ENCODE measurements around the gene TMEM156. TPM values are rescaled to one million over a fixed set of nuclear protein-coding genes. Genes with fewer than 3 reads are reported as not detected.
A peak's percentile ranks its signal among the peaks of the same experiment; 100 is the strongest.

Gene TMEM156
- polyA plus RNA-seq, 1 donor from 2014 or later: not detected

DNA sequence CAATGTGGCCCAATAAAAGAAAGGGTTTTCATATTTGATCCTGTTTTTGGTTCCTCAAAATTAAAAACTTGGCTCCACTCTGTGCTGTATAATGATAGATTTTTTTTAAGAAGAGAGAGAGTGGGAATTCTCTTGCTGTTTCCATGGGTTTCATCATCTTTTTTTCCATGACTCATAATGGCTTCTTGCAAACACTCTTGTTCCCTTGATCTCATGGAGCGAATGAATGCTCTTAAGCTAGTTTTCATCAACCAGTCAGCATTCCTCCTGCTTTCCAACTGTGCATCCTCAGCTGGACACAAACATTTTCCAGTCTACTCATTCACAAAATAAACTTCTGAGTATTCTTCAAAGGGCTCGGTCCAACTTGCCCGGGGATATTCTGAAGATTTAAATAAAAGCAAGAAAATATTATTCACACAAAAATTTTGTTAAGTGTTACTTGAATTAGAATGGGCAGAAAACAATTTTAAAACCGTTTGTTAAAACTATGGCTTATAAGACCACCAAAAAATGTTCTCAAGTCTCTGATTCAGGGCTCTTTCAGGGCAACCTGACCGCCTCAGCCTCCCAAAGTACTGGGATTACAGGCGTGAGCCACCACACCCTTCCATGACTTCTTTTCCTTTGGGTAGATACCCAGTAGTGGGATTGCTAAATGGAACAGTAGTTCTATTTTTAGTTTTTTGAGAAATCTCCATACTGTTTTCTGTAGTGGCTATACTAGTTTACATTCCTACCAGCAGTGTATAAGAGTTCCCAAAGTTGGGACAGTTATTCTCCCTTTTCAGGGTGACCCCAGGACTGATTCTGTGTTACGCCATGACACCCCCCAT is 64.7 kb downstream of the TMEM156 start:
- no peaks in the 10 kb centered on the region for H3K36me3 ChIP-seq (ENCODE audit: insufficient read depth, low read length)
- no peak overlapping the region for H2AFZ ChIP-seq (ENCODE audit: low read depth, low read length)
- no peaks in the 10 kb centered on the region for H3K9me3 ChIP-seq (ENCODE audit: low read length)
- H4K20me1 ChIP-seq (ENCODE audit: insufficient read depth): no peaks in the 10 kb centered on the region
- no peak overlapping the region for H3K27ac ChIP-seq (ENCODE audit: low read length)
- no peak overlapping the region for H3K9ac ChIP-seq (ENCODE audit: low read length)
- H3K9me2 ChIP-seq (ENCODE audit: insufficient read depth, low read length): no peaks in the 10 kb centered on the region
- no peaks in the 10 kb centered on the region for H3K79me2 ChIP-seq (replicated peaks; ENCODE audit: insufficient read depth, low read length)
- TF ChIP-seq, protein P1, sequence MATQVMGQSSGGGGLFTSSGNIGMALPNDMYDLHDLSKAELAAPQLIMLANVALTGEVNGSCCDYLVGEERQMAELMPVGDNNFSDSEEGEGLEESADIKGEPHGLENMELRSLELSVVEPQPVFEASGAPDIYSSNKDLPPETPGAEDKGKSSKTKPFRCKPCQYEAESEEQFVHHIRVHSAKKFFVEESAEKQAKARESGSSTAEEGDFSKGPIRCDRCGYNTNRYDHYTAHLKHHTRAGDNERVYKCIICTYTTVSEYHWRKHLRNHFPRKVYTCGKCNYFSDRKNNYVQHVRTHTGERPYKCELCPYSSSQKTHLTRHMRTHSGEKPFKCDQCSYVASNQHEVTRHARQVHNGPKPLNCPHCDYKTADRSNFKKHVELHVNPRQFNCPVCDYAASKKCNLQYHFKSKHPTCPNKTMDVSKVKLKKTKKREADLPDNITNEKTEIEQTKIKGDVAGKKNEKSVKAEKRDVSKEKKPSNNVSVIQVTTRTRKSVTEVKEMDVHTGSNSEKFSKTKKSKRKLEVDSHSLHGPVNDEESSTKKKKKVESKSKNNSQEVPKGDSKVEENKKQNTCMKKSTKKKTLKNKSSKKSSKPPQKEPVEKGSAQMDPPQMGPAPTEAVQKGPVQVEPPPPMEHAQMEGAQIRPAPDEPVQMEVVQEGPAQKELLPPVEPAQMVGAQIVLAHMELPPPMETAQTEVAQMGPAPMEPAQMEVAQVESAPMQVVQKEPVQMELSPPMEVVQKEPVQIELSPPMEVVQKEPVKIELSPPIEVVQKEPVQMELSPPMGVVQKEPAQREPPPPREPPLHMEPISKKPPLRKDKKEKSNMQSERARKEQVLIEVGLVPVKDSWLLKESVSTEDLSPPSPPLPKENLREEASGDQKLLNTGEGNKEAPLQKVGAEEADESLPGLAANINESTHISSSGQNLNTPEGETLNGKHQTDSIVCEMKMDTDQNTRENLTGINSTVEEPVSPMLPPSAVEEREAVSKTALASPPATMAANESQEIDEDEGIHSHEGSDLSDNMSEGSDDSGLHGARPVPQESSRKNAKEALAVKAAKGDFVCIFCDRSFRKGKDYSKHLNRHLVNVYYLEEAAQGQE (IDR thresholded peaks at IDR 0.05; ENCODE audit: borderline replicate concordance): peak; percentile 23
- TF ChIP-seq POLR2AphosphoS5 (IDR thresholded peaks at IDR 0.05): no peak
- TF ChIP-seq, protein P2, sequence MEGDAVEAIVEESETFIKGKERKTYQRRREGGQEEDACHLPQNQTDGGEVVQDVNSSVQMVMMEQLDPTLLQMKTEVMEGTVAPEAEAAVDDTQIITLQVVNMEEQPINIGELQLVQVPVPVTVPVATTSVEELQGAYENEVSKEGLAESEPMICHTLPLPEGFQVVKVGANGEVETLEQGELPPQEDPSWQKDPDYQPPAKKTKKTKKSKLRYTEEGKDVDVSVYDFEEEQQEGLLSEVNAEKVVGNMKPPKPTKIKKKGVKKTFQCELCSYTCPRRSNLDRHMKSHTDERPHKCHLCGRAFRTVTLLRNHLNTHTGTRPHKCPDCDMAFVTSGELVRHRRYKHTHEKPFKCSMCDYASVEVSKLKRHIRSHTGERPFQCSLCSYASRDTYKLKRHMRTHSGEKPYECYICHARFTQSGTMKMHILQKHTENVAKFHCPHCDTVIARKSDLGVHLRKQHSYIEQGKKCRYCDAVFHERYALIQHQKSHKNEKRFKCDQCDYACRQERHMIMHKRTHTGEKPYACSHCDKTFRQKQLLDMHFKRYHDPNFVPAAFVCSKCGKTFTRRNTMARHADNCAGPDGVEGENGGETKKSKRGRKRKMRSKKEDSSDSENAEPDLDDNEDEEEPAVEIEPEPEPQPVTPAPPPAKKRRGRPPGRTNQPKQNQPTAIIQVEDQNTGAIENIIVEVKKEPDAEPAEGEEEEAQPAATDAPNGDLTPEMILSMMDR (IDR thresholded peaks at IDR 0.05; ENCODE audit: poor library complexity, severe bottlenecking): no peak
- no peaks in the 10 kb centered on the region for H3F3A ChIP-seq (ENCODE audit: insufficient read depth, low read length, poor library complexity, severe bottlenecking)
- no peak overlapping the region for H3K4me3 ChIP-seq (ENCODE audit: low read length)
- H3K27me3 ChIP-seq (ENCODE audit: insufficient read depth, low read depth, low read length): no peaks in the 10 kb centered on the region
- no peak overlapping the region for H3K4me2 ChIP-seq (ENCODE audit: low read length)

DNA sequence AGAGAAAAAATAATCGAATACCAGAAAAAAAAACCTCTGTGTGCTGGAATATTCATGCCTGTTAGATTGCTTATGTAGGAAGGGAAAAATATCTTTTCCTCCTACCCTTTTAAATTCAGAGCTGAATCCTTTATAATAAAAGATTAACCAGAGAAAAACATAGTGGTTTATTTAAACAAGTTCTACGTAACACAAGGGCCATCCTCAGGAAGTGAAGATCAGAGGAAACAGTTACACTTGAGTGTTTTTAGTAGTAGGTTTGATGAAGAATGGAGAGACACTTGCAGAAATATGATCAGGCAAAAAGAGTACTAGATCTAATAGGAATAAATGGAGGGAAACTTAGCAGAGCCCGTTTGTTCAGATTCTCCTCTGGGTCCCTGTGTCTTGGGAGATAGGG is 66.3 kb downstream of the TMEM156 start:
- Histone ChIP-seq H3F3A (ENCODE audit: insufficient read depth, low read length, poor library complexity, severe bottlenecking) (no peaks in the 10 kb centered on the region), H3K27me3 (ENCODE audit: insufficient read depth, low read depth, low read length) (no peaks in the 10 kb centered on the region), H3K4me3 (ENCODE audit: low read length) (no peak overlapping the region), H3K27ac (ENCODE audit: low read length) (no peak overlapping the region), H3K9ac (ENCODE audit: low read length) (no peak overlapping the region), H4K20me1 (ENCODE audit: insufficient read depth) (no peaks in the 10 kb centered on the region), H3K9me3 (ENCODE audit: low read length) (no peaks in the 10 kb centered on the region), H3K4me2 (ENCODE audit: low read length) (no peak overlapping the region), H2AFZ (ENCODE audit: low read depth, low read length) (no peak overlapping the region), H3K9me2 (ENCODE audit: insufficient read depth, low read length) (no peaks in the 10 kb centered on the region), H3K79me2 (replicated peaks; ENCODE audit: insufficient read depth, low read length) (no peaks in the 10 kb centered on the region), H3K36me3 (ENCODE audit: insufficient read depth, low read length) (no peaks in the 10 kb centered on the region)
- TF ChIP-seq MXI1 (conservative IDR thresholded peaks at IDR 0.05; ENCODE audit: poor library complexity, severe bottlenecking) (no peak), RAD21 (conservative IDR thresholded peaks at IDR 0.05) (no peak), EP300 (conservative IDR thresholded peaks at IDR 0.05; ENCODE audit: poor library complexity, severe bottlenecking) (no peak), POLR2AphosphoS5 (IDR thresholded peaks at IDR 0.05) (no peak), TAF1 (IDR thresholded peaks at IDR 0.05; ENCODE audit: low read depth) (no peak), EZH2 (IDR thresholded peaks at IDR 0.05; ENCODE audit: borderline replicate concordance, insufficient read depth, low read length, poor library complexity, severe bottlenecking) (no peak), SMC3 (conservative IDR thresholded peaks at IDR 0.05; ENCODE audit: poor library complexity) (no peak)
- TF ChIP-seq, protein P2 (IDR thresholded peaks at IDR 0.05; ENCODE audit: poor library complexity, severe bottlenecking): no peak
- TF ChIP-seq, protein P1 (IDR thresholded peaks at IDR 0.05; ENCODE audit: borderline replicate concordance): no peak

Data from neural cell (in vitro differentiated cells).